Superior temporal gyrus (tissue), 1 donor: ENCODE data around the gene ALDH8A1.

Source experiments
- DNase-seq: peaks from one replicate; pipeline ENCODE4 v3.0.0-alpha.2; 2016; ENCODE audit errors: extremely low spot score

ALDH8A1 gene

DNA sequence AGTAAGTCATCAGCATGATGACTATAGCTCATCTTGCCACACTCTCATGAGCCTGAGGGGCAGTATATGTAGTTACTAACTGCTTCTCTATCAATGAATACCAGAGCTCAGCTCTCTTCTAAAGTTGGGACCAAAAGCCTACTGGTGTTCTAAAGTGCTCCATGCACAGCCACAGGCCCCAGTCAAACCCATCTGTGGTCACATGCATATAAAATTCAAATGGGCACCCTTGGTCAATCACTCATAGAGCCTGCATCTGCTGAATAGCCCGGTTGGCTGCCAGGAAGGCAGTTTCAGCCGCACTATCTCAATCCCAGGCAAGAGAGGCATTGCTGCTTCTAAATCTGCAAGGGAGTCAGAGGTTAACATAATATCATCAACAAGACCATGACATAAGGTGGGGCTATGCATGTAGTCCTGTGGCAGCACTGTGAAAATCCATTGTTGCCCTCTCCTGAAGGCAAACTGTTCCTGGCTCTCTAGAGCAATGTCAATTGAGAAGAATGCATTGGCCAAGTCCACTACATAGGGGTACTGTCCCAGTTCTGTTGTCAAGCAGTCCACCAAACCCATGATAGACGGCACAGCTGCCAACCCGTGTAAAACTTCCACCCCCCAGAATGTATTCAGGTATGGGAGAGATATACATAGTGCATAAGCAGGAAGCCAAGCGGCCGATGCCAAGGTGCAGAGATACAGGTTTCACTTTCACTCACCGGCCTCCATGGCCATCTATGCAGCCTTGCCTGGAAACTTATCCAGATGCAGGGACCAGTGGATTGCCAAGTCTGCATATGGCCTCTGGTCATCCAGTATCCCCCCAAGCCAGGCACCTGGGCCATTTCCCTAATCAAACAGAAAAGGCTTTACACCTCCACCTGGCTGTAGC, 76.2 kb downstream of the ALDH8A1 start:
- no peak for DNase-seq

DNA sequence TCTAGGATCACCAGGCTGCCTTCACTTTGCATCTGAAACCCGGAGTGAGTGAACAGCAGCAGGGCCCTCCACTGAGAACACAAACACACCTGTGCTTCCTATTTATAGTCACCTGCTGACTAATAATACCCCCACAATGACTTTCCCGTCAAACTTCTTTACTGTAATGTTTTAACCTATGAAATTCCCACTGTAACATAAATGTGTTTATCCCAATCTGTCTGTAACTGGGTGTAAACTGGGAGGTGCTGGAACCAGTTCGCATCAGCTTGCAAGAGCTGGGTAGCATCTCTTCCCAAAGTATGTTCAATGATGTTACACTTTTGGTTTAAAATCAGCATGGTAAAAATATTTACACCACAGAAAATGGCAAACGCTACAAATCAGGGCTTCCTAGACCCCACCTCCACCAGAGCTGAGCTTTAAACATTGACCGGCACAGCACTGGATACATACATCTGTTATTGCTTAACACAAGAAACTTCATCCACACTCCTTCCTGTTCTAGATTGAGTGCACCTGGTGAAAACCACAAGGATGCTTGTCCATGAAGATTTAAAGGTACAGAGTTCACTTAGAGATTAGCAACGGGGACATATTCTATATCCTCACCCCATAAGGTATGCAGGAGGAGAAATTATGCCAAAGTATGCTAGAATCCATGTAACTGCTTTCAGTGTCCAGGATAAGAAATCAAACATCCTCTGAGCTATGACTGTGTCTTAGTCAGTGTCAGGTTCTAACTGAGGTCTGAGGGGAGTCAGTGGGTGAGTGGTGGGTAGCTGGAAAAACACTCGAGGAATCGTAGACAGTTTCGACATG, 79.0 kb downstream of the ALDH8A1 start:
- no peak for DNase-seq

DNA sequence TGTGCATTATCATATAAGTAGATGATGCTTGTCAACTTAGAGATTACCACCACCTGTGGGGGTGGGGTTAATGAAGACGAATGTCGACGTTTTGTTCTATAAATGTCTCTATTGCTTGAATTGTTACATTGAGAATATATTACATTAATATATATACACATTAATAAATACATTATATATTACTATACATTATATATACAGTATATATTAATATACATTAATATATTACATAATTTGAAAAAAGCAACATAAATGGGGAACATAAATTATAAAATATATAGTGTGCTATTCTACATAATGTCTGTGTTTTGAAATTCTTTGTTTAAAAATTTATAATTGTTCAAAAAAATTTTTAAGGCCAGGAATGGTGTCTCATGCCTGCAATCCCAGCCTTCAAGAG, 81.1 kb downstream of the ALDH8A1 start:
- DNase-seq: no peak
